Measurements from ENCODE around the gene CCDC142.
A peak's percentile ranks its signal among the peaks of the same experiment; 100 is the strongest.

Gene CCDC142

GRCh38 chr2:74500578-74500946, 17.8 kb upstream of the CCDC142 start:
- TF ChIP-seq, protein P1, sequence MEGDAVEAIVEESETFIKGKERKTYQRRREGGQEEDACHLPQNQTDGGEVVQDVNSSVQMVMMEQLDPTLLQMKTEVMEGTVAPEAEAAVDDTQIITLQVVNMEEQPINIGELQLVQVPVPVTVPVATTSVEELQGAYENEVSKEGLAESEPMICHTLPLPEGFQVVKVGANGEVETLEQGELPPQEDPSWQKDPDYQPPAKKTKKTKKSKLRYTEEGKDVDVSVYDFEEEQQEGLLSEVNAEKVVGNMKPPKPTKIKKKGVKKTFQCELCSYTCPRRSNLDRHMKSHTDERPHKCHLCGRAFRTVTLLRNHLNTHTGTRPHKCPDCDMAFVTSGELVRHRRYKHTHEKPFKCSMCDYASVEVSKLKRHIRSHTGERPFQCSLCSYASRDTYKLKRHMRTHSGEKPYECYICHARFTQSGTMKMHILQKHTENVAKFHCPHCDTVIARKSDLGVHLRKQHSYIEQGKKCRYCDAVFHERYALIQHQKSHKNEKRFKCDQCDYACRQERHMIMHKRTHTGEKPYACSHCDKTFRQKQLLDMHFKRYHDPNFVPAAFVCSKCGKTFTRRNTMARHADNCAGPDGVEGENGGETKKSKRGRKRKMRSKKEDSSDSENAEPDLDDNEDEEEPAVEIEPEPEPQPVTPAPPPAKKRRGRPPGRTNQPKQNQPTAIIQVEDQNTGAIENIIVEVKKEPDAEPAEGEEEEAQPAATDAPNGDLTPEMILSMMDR (IDR thresholded peaks at IDR 0.05; ENCODE audit: unreplicated experiment in 3 of 3), result no peak
- Mint-ChIP-seq H3K27me3 (ENCODE audit: low read depth) (peaks cover 100% of the 10 kb centered on the region), H3K4me3 (peak overlapping the region; percentile 70 to 87 (median 77)), H3K9me3 (no peaks in the 10 kb centered on the region), H3K27ac (no peak overlapping the region), H3K36me3 (ENCODE audit: low read depth) (peaks cover 25% of the 10 kb centered on the region), H3K4me1 (peaks cover 51% of the 10 kb centered on the region)

DNA sequence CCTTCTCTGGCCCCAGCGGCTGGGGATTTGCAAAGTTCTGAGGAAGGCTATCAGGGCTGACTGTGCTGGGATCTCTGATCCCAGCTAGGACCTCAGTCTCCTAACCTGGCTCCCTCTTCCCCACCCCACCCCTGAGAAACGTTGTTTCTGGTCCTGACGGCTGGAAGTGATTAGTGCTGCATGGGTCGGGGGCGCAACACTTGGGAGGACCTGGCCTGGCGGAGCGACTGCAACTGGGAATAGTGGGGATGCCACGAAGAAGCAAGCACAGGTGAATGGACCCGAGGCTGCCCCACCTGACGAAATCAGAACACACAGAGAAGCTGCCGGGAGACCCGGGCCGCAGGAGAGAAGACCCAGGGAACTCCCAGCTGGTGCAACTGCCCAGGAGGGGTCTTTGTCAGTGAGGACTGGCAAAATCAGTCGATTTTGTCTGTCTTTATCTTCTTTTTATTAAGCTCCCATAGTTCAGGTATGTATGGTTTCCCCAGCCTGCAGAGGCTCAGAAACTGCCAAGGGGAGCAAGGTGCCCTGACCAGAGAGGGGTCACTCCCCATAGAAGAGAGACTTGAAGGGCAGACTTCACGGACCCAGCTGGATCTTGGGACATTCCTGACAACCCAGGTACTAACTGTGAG, 17.3 kb upstream of the CCDC142 start:
- Mint-ChIP-seq H3K27ac (peak overlapping the region in 2 of 3 experiments; percentile 75 to 78), H3K9me3 (no peaks in the 10 kb centered on the region), H3K27me3 (ENCODE audit: low read depth) (peaks cover 100% of the 10 kb centered on the region), H3K4me3 (peak overlapping the region; percentile 70 to 87 (median 75)), H3K36me3 (ENCODE audit: low read depth) (peaks cover 23% of the 10 kb centered on the region), H3K4me1 (peaks cover 48% of the 10 kb centered on the region)
- TF ChIP-seq, protein P1 (IDR thresholded peaks at IDR 0.05; ENCODE audit: unreplicated experiment in 3 of 3), result no peak

DNA sequence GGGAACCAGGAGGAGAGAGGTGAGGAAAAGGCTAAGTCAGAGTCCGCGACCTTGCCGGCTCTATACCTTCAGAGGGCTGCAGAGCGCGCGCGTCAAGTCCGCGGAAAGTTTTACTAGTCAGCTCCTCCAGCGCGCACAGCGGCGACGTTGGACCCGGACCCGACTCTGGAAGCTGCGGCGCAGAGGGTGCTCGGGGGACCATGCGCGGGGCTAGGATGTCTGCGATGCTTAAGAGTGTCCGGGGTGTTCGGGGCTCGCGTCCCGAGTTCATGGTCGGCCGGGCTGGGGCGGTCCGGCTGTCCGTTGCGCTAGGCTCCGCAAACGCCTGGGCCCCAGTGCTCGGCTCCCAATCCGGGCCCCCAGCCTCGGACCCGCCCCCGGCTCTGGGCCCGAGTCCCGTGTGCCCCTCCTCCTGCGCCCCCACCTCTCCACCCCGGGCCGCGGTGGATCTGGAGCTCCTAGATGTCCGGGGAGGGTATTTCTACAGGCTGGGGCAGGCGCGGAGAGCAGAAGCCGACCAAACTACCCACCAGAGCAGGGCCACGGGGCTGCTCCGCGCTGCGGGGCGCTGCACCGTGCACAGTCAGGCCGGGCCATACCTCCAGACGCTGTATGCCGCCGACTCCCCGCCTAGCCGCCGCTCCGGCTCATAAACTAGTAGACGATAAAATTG, 16.6 kb upstream of the CCDC142 start, which contains the start of gene LBX2:
LBX2 (minus strand) TSS at position 337 of the 673 bp plus-strand sequence; CDS start at position 271, 66 bp downstream.
- TF ChIP-seq, protein P1 (IDR thresholded peaks at IDR 0.05; ENCODE audit: unreplicated experiment in 3 of 3), result no peak
- H3K27ac Mint-ChIP-seq, result peak within 1 kb of the TSS; percentile 57 to 79 (median 75)
- H3K27me3 Mint-ChIP-seq (ENCODE audit: low read depth), result peaks cover 98% of the 10 kb centered on the region
- H3K4me3 Mint-ChIP-seq, result peak within 1 kb of the TSS; percentile 86 to 89 (median 87)
- peaks cover 41% of the 10 kb centered on the region for H3K4me1 Mint-ChIP-seq
- no peaks in the 10 kb centered on the region for H3K9me3 Mint-ChIP-seq
- H3K36me3 Mint-ChIP-seq (ENCODE audit: low read depth), result peaks cover 18% of the 10 kb centered on the region

DNA sequence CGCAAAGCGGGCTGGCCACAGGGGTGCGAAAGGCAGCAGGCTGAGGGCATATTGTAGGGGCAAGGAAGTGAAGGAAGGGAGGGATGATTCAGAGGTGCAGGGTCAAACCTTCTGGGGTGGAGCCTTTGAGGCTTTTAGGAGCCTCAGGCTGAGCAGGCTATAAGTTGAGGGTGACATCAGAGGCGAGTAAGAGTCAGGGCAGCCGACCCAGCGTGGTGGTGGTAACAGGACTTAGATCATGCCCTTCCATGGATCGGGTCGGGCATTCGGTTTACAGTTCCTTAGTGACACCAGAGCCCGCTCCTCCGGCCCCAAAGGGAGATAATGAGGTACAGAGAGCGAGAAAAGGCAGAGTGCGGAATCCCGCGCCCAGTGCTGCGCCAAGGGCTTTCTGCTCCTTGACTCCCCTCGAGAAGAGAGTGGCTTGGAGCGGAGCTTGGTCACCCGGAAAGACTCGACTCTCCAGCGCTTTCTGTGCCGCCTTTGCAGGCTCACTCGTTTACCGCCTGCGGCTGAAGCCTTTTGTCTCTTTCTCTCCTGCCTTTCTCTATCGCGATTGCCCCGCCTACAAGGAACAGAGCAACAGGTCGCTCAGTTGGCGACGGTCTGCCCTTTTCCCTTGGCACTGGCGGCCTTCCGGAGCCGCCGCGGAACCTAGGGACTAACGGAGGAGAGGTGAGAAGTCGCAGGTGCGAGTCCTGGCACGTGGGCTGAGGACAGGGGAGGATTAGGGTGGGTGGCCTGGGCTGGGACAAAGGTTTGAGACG, 15.9 kb upstream of the CCDC142 start:
- Mint-ChIP-seq H3K27ac (peak overlapping the region; percentile 57 to 79 (median 75)), H3K4me3 (peak overlapping the region; percentile 86 to 89 (median 87)), H3K9me3 (no peaks in the 10 kb centered on the region), H3K27me3 (ENCODE audit: low read depth) (peaks cover 91% of the 10 kb centered on the region), H3K36me3 (ENCODE audit: low read depth) (peaks cover 22% of the 10 kb centered on the region), H3K4me1 (peaks cover 34% of the 10 kb centered on the region)
- TF ChIP-seq, protein P1 (IDR thresholded peaks at IDR 0.05; ENCODE audit: unreplicated experiment in 3 of 3), result no peak

- TF ChIP-seq, protein P1 (IDR thresholded peaks at IDR 0.05; ENCODE audit: unreplicated experiment in 3 of 3), result no peak
Observed at GRCh38 chr2:74497777-74498499, 15.1 kb upstream of the CCDC142 start.

More at GRCh38 chr2:74497777-74498499, 15.1 kb upstream of the CCDC142 start:
- Mint-ChIP-seq H3K4me3 (peak overlapping the region; percentile 86 to 89 (median 87)), H3K27me3 (ENCODE audit: low read depth) (peaks cover 83% of the 10 kb centered on the region), H3K9me3 (no peaks in the 10 kb centered on the region), H3K27ac (peak overlapping the region in 2 of 3 experiments; percentile 23 to 79), H3K4me1 (peaks cover 34% of the 10 kb centered on the region), H3K36me3 (ENCODE audit: low read depth) (peaks cover 26% of the 10 kb centered on the region)
